PC-3 (cell line): Measurements from ENCODE around the gene TMCC2. TPM values are rescaled to one million over a fixed set of nuclear protein-coding genes. Genes with fewer than 3 reads are reported as not detected.

ENCODE experiments used
- ATAC-seq: fragments of 200-7000 bp; cut with Tn5 transposase; 2 replicates; pipeline ENCODE4 v1.9.1; 2020; ENCODE audit warnings: mild to moderate bottlenecking, moderate library complexity
- BruUV-seq: library from RNA; stranded (reverse); fragments of 400-500 nt; replicated peaks from 2 replicates; lab custom pipeline; 2021; lab: Mats Ljungman, UMichigan
- CTCF ChIA-PET: fragments of 300-600 bp; sonication (Branson Sonifier 250); formaldehyde crosslinking; loops from one replicate; lab custom pipeline; 2022; ENCODE audit warnings: antibody characterized with exemption; lab: Charles Lee
- POLR2A ChIA-PET: fragments of 300-600 bp; sonication (Branson Sonifier 250); formaldehyde crosslinking; loops from one replicate; lab custom pipeline; 2022; ENCODE audit warnings: antibody characterized with exemption; ENCODE audit not compliant: unreplicated experiment; lab: Charles Lee
- DNase-seq: peaks from one replicate; pipeline ENCODE4 v3.0.0-alpha.2; 2015
- H2AFZ ChIP-seq: fragments of 300-600 bp; sonication (generic); 2 replicates; pipeline ENCODE4 v1.6.0; 2016; ENCODE audit warnings: antibody characterized with exemption, low read length
- H3F3A ChIP-seq: fragments of 300-600 bp; sonication (generic); one replicate; pipeline ENCODE4 v1.6.0; 2017; ENCODE audit warnings: antibody characterized with exemption, low read length, control low read depth, mild to moderate bottlenecking; ENCODE audit not compliant: unreplicated experiment
- H3K27ac ChIP-seq: fragments of 300-600 bp; sonication (generic); 2 replicates; pipeline ENCODE4 v1.5.1; 2016; ENCODE audit warnings: mild to moderate bottlenecking, low read length
- H3K27me3 ChIP-seq: fragments of 300-600 bp; sonication (generic); 2 replicates; pipeline ENCODE4 v1.6.1; 2016; ENCODE audit warnings: low read length, mixed read lengths
- H3K36me3 ChIP-seq: fragments of 300-600 bp; sonication (generic); 2 replicates; pipeline ENCODE4 v1.6.1; 2016; ENCODE audit warnings: low read depth, mixed run types, low read length, mixed read lengths
- H3K4me1 ChIP-seq: fragments of 300-600 bp; sonication (generic); 2 replicates; pipeline ENCODE4 v1.5.1; 2016; ENCODE audit warnings: low read length; ENCODE audit not compliant: insufficient read depth
- H3K4me2 ChIP-seq: fragments of 300-600 bp; sonication (generic); 2 replicates; pipeline ENCODE4 v1.6.0; 2016; ENCODE audit warnings: low read length
- H3K4me3 ChIP-seq: fragments of 300-600 bp; sonication (generic); 2 replicates; pipeline ENCODE4 v1.5.1; 2016; ENCODE audit warnings: mild to moderate bottlenecking, low read length, mixed read lengths
- H3K79me2 ChIP-seq: fragments of 300-600 bp; sonication (generic); 2 replicates; pipeline ENCODE4 v1.6.1; 2017; ENCODE audit warnings: low read length, mixed read lengths
- H3K9ac ChIP-seq: fragments of 300-600 bp; sonication (generic); 2 replicates; pipeline ENCODE4 v1.6.0; 2016; ENCODE audit warnings: mild to moderate bottlenecking, low read length
- H3K9me2 ChIP-seq: fragments of 300-600 bp; sonication (generic); replicated peaks from 2 replicates; pipeline ENCODE4 v1.6.1; 2016; ENCODE audit warnings: mixed run types, low read length, mixed read lengths
- H3K9me3 ChIP-seq: fragments of 300-600 bp; sonication (generic); 2 replicates; pipeline ENCODE4 v1.6.1; 2016; ENCODE audit warnings: low read length, mixed read lengths
- H4K20me1 ChIP-seq: fragments of 300-600 bp; sonication (generic); 2 replicates; pipeline ENCODE4 v1.6.1; 2016; ENCODE audit warnings: low read length, mixed read lengths
- EZH2 ChIP-seq: fragments of 300-600 bp; sonication (generic); IDR thresholded peaks from one replicate; pipeline ENCODE4 v1.6.1; 2017; ENCODE audit warnings: antibody characterized with exemption, mild to moderate bottlenecking, low read length; ENCODE audit not compliant: unreplicated experiment
- EZH2phosphoT487 ChIP-seq: fragments of 300-600 bp; sonication (generic); IDR thresholded peaks from 2 replicates; pipeline ENCODE4 v1.6.1; 2018; ENCODE audit warnings: mild to moderate bottlenecking, antibody characterized with exemption, low read length, borderline replicate concordance
- intact Hi-C: fragments of 100-400 bp; cut with micrococcal nuclease; formaldehyde crosslinking; loops from 2 replicates; pipeline ENCODE4 v1.9.0; 2023
- total RNA-seq: library from RNA; depleted of rRNA; stranded (reverse); fragments of >200 nt; gene quantifications from 2 replicates; pipeline ENCODE4 v1.2.3, GENCODE V29; 2014
- TF ChIP-seq, protein P1 (sequence below): fragments of 300-600 bp; sonication (generic); conservative IDR thresholded peaks from 2 replicates; pipeline ENCODE4 v1.5.1; 2017; ENCODE audit warnings: antibody characterized with exemption, low read depth, mild to moderate bottlenecking, low read length

The TMCC2 gene
- total RNA-seq, 1 experiment from 2014 or later = 8.7 TPM

DNA sequence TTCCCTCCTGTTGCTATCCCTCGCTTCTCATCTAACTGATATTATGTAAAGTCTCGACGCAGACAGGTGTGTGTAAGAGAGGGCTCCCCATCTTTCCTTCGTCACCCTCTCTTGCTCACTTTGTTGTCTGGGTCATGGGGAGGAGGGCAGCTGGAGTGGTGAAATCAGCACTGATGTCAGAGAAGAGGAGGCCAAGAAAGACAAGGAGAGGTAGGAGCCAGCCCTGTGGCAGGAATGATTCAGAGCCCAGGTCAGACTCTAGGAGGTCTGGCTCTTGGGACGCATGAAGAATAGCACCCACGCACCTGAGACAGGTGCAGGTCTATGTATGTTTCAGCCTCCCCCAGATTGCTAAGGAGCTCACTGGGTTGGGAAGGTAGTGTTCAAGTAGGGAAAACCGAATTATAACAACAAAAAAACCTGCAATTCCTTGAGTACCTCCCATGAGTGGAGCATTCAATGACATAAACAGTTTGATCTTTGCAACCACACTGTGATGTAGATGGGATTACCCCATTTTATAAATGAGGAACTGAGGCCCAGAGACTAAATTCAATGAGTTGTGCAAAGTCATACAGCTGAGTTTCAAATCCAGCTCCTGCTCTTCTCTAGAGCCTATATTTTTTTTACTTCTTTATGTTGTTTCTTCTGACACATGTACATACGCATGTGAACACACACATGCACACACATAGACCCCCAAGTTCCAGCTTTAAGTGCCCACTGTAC, 83.4 kb downstream of the TMCC2 start:
- ATAC-seq = no peak
- TF ChIP-seq EZH2phosphoT487 (no peak), EZH2 (no peak)
- TF ChIP-seq, protein P1, sequence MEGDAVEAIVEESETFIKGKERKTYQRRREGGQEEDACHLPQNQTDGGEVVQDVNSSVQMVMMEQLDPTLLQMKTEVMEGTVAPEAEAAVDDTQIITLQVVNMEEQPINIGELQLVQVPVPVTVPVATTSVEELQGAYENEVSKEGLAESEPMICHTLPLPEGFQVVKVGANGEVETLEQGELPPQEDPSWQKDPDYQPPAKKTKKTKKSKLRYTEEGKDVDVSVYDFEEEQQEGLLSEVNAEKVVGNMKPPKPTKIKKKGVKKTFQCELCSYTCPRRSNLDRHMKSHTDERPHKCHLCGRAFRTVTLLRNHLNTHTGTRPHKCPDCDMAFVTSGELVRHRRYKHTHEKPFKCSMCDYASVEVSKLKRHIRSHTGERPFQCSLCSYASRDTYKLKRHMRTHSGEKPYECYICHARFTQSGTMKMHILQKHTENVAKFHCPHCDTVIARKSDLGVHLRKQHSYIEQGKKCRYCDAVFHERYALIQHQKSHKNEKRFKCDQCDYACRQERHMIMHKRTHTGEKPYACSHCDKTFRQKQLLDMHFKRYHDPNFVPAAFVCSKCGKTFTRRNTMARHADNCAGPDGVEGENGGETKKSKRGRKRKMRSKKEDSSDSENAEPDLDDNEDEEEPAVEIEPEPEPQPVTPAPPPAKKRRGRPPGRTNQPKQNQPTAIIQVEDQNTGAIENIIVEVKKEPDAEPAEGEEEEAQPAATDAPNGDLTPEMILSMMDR = no peak
- H3K4me1 ChIP-seq = no peaks in the 10 kb centered on the region
- H3F3A ChIP-seq = no peaks in the 10 kb centered on the region
- H2AFZ ChIP-seq = no peak overlapping the region
- H3K9ac ChIP-seq = no peak overlapping the region
- POLR2A ChIA-PET = no interaction called here
- no peak overlapping the region for H3K27ac ChIP-seq
- no peak overlapping the region for H3K4me3 ChIP-seq
- no TSS peak for BruUV-seq
- H3K9me2 ChIP-seq = no peaks in the 10 kb centered on the region
- intact Hi-C loops = no loop called here
- H3K9me3 ChIP-seq = no peaks in the 10 kb centered on the region
- H3K27me3 ChIP-seq = no peaks in the 10 kb centered on the region
- no peak for DNase-seq
- H3K4me2 ChIP-seq = no peak overlapping the region
- CTCF ChIA-PET = no interaction called here
- peaks cover 14% of the 10 kb centered on the region; the same call in 1 of the 2 replicates for H3K79me2 ChIP-seq
- no peaks in the 10 kb centered on the region for H4K20me1 ChIP-seq
- H3K36me3 ChIP-seq = no peaks in the 10 kb centered on the region; the same call in 1 of the 2 replicates

DNA sequence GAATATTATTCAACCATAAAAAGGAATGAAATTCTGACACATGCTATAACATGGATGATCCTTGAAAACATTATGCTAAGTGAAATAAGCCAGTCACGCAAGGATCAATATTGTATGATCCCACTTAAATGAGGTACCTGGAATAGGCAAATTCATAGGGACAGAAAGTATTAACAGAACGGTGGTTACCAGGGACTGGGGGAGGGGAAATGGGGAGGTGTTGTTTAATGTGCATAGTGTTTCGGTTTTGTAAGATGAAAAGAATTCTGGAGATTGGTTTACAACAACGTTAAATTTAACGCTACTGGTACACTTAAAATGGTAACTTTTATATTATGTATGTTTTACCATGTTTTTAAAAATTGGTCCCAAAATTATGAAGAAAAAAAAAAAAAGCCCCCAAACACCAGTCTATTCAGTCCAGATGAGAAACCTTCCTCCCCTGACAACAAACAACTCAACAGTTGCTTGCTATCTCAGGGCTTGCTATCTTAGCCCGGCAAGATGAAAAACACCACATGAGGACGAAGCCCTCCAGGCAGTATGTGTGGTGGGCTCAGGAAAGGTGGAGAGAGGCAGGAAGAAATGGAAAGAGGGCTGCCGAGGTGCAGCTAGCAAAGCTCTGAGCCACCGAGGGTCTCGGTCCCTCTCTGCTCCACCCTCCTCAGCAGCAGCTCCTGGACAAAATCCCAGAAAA, 85.3 kb downstream of the TMCC2 start:
- no peak overlapping the region for H3K9ac ChIP-seq
- CTCF ChIA-PET = no interaction called here
- no peaks in the 10 kb centered on the region for H4K20me1 ChIP-seq
- intact Hi-C loops = no loop called here
- no TSS peak for BruUV-seq
- no peak overlapping the region for H2AFZ ChIP-seq
- H3K36me3 ChIP-seq = no peaks in the 10 kb centered on the region; the same call in 1 of the 2 replicates
- H3F3A ChIP-seq = no peaks in the 10 kb centered on the region
- no peak overlapping the region for H3K27ac ChIP-seq
- TF ChIP-seq, protein P1 = no peak
- TF ChIP-seq EZH2 = no peak
- no peak for TF ChIP-seq EZH2phosphoT487
- no peaks in the 10 kb centered on the region for H3K27me3 ChIP-seq
- H3K4me1 ChIP-seq = peaks cover 13% of the 10 kb centered on the region
- no peaks in the 10 kb centered on the region for H3K9me2 ChIP-seq
- no peak for ATAC-seq
- H3K9me3 ChIP-seq = no peaks in the 10 kb centered on the region
- H3K4me2 ChIP-seq = no peak overlapping the region
- H3K79me2 ChIP-seq = peaks cover 31% of the 10 kb centered on the region
- POLR2A ChIA-PET = no interaction called here
- no peak overlapping the region for H3K4me3 ChIP-seq
- DNase-seq = no peak
